Central memory CD8-positive, alpha-beta T cell (primary cell): ENCODE measurements around the gene EPHB2.
"Not testable (repeated sequence)": the region's sequence is repeated elsewhere in the genome, so short reads cannot be mapped to it uniquely, and the experiment has no call there.

ENCODE experiments used
- ATAC-seq: fragments of 150-1000 bp; cut with Tn5 transposase; replicated peaks from 2 replicates; pipeline ENCODE4 v1.10.0; 2022; ENCODE audit warnings: mild to moderate bottlenecking, moderate FRiP score, moderate number of reproducible peaks; ENCODE audit not compliant: poor library complexity, severe bottlenecking; ENCODE audit errors: extremely low read depth
- DNase-seq, 2 donors: peaks; one replicate each; pipeline ENCODE4 v3.0.0; 2021; ENCODE audit warnings: low spot score in 2 of 2
- H3K27ac Mint-ChIP-seq: one replicate; pipeline ENCODE4 v1.8.0; 2022; ENCODE audit warnings: low read depth, mild to moderate bottlenecking, moderate library complexity, mixed read lengths
- H3K27me3 Mint-ChIP-seq: one replicate; pipeline ENCODE4 v1.8.0; 2022; ENCODE audit warnings: mixed read lengths
- H3K36me3 Mint-ChIP-seq: one replicate; pipeline ENCODE4 v1.8.0; 2022; ENCODE audit warnings: mild to moderate bottlenecking, moderate library complexity, mixed read lengths; ENCODE audit not compliant: insufficient read depth
- H3K4me1 Mint-ChIP-seq: one replicate; pipeline ENCODE4 v1.8.0; 2022; ENCODE audit warnings: mixed read lengths
- H3K4me3 Mint-ChIP-seq: one replicate; pipeline ENCODE4 v1.8.0; 2022; ENCODE audit warnings: mild to moderate bottlenecking, moderate library complexity, mixed read lengths
- H3K9me3 Mint-ChIP-seq: one replicate; pipeline ENCODE4 v1.8.0; 2022; ENCODE audit warnings: mixed read lengths

Gene EPHB2

DNA sequence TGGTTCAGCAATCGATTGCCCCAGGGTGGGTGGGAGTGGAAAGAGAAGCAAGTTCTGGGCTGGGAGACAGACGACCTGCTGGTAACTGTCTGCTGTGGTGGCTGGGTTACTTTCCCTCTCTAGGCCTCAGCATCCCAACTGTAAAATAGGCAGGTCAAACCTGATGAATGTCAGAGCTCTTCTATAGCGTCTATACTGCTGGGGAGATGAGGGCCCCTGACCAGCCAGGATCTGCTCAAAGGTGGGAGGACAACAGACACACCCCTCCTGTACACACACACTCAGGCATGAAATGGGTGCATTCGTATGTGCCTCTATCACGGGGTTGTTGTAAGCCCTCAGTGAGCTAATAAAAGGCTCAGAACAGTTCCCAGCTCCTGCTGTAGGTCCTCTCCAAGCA lies 12.7 kb upstream of the EPHB2 start:
- ATAC-seq (no peak), DNase-seq (no peak)
- Mint-ChIP-seq H3K9me3 (no peaks in the 10 kb centered on the region), H3K27me3 (peaks cover 25% of the 10 kb centered on the region), H3K27ac (no peak overlapping the region), H3K4me3 (no peak overlapping the region), H3K4me1 (no peaks in the 10 kb centered on the region), H3K36me3 (no peaks in the 10 kb centered on the region)

GRCh38 chr1:22699681-22700520 lies 10.7 kb upstream of the EPHB2 start:
- no peaks in the 10 kb centered on the region for H3K36me3 Mint-ChIP-seq
- H3K9me3 Mint-ChIP-seq: no peaks in the 10 kb centered on the region
- peaks cover 25% of the 10 kb centered on the region for H3K27me3 Mint-ChIP-seq
- ATAC-seq: no peak
- no peak for DNase-seq
- H3K4me3 Mint-ChIP-seq: no peak overlapping the region
- no peak overlapping the region for H3K27ac Mint-ChIP-seq
- no peaks in the 10 kb centered on the region for H3K4me1 Mint-ChIP-seq

DNA sequence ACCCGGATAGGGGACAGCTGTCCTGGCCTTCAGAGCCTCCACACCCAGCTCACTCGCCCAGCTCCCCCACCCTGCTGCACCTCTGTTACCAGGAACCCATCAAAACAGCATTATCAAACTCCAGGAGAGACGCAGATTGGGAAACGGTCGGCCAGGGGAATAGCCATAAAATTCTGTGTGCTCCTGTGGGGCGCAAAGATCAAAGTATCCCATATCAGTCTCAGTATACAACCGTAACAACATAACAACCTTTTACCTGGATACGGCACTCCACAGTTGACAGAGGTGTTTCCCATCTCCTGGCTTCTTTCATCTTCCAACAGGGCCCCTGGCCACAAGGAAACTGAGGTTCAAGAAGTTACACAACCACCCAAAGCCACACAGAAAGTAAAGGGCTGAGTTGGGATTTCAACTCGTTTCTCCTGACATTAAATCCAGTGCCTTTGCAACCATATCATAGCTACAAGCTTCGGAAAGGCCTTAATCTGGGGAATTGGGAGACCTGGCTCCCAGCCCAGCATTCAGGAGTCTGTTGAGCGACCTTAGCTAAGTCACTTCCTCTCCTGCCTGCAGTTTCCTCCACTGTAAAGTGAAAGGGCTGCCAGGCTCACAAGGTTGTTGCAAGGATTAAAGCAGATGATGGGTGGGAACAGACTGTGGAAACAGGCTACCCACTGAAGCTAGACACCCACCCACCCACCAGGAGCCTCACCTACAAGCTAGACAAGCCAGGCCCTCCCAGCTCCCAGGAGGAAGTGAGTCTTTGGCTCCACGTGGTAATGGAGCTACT lies 8.1 kb upstream of the EPHB2 start:
- ATAC-seq (no peak), DNase-seq (no peak)

DNA sequence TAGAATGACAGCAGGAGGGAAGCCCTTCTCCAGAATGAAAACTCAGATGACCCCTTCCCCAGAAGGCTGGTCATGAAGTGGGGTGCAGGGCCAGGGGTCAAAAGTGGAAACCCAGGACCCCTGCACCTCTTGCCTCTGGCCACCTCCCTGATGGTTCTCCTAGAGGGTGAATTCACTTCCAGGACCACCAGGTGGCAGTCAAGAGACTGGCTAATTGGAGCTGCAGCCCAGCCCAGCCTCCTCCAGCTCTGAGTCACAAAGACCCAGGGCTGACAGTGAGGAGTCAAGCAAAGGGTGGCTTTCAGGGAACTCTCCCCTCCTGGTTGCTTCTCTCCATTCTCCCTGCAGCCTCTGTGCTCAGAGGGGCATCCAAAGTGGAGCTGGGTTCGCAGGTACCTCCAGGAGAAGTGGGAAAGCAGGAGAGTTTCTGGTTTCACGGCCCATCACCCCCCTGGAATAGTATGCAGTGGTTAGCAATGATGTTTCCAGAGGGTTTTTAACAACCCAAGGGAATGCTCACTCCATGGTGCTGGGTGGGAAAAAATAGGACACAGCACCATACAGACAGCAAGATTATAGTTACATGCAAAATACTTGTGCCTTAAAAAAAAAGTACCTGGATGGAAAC lies 6.1 kb upstream of the EPHB2 start:
- ATAC-seq (peak; percentile 64), DNase-seq (peak; percentile 39 to 43)
- H3K36me3 Mint-ChIP-seq: peaks cover 3% of the 10 kb centered on the region

More for the DNA sequence above, 8.1 kb upstream of the EPHB2 start:
- Mint-ChIP-seq H3K27ac (no peak overlapping the region), H3K4me1 (no peaks in the 10 kb centered on the region), H3K9me3 (no peaks in the 10 kb centered on the region), H3K4me3 (no peak overlapping the region), H3K27me3 (peaks cover 35% of the 10 kb centered on the region), H3K36me3 (no peaks in the 10 kb centered on the region)

DNA sequence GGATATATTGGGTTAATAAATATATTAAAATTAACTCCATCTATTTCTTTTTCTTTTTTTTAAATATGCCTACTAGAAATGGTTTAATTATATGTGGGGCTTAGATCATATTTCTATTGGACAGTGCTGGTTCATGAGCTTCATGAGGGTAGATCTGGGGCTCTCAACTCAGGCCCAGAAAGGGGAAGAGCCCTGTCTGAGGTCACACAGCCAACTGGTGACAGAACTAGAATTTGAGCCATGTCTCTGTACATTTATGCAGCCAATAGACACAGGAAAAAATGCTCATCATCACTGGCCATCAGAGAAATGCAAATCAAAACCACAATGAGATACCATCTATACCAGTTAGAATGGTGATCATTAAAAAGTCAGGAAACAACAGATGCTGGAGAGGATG lies 5.1 kb upstream of the EPHB2 start:
- peaks cover 3% of the 10 kb centered on the region for H3K36me3 Mint-ChIP-seq
- H3K9me3 Mint-ChIP-seq: no peaks in the 10 kb centered on the region
- no peaks in the 10 kb centered on the region for H3K4me1 Mint-ChIP-seq
- ATAC-seq (no peak), DNase-seq (no peak)
- H3K4me3 Mint-ChIP-seq: no peak overlapping the region
- no peak overlapping the region for H3K27ac Mint-ChIP-seq
- peaks cover 44% of the 10 kb centered on the region for H3K27me3 Mint-ChIP-seq

More for the DNA sequence above, 6.1 kb upstream of the EPHB2 start:
- H3K4me3 Mint-ChIP-seq: no peak overlapping the region
- no peaks in the 10 kb centered on the region for H3K9me3 Mint-ChIP-seq
- no peaks in the 10 kb centered on the region for H3K4me1 Mint-ChIP-seq
- no peak overlapping the region for H3K27ac Mint-ChIP-seq
- H3K27me3 Mint-ChIP-seq: peaks cover 47% of the 10 kb centered on the region

DNA sequence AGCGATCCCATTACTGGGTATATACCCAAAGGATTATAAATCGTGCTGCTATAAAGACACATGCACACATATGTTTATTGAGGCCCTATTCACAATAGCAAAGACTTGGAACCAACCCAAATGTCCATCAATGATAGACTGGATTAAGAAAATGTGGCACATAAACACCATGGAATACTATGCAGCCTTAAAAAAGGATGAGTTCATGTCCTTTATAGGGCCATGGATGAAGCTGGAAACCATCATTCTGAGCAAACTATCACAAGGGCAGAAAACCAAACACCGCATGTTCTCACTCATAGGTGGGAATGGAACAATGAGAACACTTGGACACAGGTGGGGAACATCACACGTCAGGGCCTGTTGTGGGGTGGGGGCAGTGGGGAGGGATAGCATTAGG lies 4.5 kb upstream of the EPHB2 start:
- not testable (repeated sequence) for H3K27ac Mint-ChIP-seq, H3K4me1 Mint-ChIP-seq, DNase-seq, ATAC-seq, H3K4me3 Mint-ChIP-seq, H3K9me3 Mint-ChIP-seq, H3K36me3 Mint-ChIP-seq
- peaks cover 44% of the 10 kb centered on the region for H3K27me3 Mint-ChIP-seq

DNA sequence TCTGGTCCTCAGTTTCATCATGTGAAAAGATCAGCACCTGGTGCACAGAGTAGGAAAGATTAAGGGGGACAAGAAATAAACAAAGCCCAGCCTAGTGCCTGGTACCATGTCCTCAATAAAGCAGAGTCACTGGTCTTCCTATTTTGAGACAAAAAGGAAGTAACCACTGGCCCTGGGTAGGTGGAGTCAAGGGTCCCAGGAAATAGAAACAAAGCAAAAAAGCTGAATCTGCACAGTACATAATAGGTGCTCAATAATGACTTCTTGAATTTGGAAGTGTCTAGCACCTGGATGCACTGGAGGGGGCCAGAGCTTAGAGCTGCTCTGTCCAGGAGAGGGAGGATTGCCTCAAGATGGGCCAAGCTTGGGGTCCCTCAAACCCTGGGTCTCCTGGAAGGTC lies 1.9 kb upstream of the EPHB2 start:
- Mint-ChIP-seq H3K27me3 (peaks cover 55% of the 10 kb centered on the region), H3K27ac (no peak overlapping the region), H3K9me3 (no peaks in the 10 kb centered on the region), H3K4me3 (peak overlapping the region; percentile 6), H3K36me3 (peaks cover 3% of the 10 kb centered on the region), H3K4me1 (peaks cover 10% of the 10 kb centered on the region)
- DNase-seq (no peak), ATAC-seq (no peak)

- Mint-ChIP-seq H3K27me3 (peaks cover 59% of the 10 kb centered on the region), H3K4me3 (peak overlapping the region; percentile 6), H3K9me3 (no peaks in the 10 kb centered on the region), H3K4me1 (peaks cover 10% of the 10 kb centered on the region), H3K36me3 (peaks cover 3% of the 10 kb centered on the region), H3K27ac (no peak overlapping the region)
- DNase-seq (no peak), ATAC-seq (no peak)
These were observed 1.4 kb upstream of the EPHB2 start for GRCh38 chr1:22709227-22709626.

DNA sequence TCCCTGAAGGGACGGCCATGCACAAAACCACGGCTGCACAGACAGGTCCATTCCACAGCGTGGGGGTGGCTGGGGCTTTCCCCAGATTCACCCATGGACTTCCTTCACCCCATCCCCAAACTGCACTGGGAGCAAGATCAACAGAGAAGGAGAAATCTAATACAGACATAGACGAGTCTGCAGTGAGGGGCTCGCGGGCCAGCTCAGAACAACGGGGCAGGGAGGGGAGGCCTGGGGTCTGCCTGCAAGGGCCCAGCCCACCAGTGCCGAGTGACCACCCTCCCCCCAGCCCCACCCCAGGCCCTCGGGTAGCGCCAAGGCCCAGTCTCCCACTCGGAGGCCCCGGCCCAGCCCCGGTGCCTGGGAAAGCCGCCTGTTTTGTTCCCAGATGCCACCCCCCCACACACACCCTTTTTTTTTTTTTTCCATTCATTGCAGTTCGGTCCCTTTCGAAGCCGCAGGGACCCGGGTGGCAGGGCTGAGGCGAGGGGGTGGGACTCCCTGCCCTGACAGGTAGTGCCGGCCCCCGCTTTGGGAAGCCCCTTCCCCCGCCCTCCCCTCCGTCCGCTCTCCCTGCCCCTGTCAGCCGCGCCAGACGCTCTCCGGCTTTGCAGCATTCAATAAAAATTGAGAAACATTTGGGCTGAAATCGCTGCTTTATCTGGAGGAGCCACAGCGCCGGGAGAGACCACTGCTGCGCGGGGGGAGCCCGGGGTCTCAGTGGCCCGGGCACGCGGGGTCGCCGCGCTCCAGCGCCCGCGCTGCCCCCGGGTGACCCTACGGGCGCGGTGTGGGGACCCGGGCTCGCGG lies 543 bp upstream of the EPHB2 start:
- Mint-ChIP-seq H3K4me3 (peak overlapping the region; percentile 69), H3K27ac (no peak overlapping the region), H3K27me3 (peaks cover 68% of the 10 kb centered on the region), H3K9me3 (no peaks in the 10 kb centered on the region), H3K36me3 (peaks cover 5% of the 10 kb centered on the region), H3K4me1 (peaks cover 10% of the 10 kb centered on the region)
- ATAC-seq: no peak
- DNase-seq: no peak

DNA sequence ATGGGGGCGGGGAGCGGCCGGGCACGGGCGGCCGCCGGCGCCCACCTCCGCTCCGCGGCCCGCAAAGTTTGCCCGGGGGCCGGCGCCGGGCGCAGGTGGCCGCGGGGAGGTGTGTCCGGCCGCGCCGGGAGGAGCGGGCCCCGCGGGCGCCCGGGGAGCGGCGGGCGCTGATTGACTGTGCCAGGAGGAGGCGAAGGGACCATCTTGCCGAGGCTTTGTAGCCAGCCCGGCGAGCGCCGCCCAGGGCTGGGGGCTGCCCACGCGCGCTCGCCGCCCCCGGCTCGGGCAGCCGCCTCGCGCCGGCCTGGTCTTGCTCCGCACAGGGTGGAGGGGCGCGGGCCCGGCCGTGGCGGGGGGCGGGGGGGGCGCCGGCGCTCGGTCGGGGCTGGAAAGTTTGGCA lies 432 bp downstream of the EPHB2 start:
- Mint-ChIP-seq H3K4me3 (no peak overlapping the region), H3K27me3 (peaks cover 78% of the 10 kb centered on the region), H3K4me1 (peaks cover 10% of the 10 kb centered on the region), H3K9me3 (no peaks in the 10 kb centered on the region), H3K36me3 (peaks cover 5% of the 10 kb centered on the region), H3K27ac (no peak overlapping the region)
- DNase-seq (no peak), ATAC-seq (no peak)

DNA sequence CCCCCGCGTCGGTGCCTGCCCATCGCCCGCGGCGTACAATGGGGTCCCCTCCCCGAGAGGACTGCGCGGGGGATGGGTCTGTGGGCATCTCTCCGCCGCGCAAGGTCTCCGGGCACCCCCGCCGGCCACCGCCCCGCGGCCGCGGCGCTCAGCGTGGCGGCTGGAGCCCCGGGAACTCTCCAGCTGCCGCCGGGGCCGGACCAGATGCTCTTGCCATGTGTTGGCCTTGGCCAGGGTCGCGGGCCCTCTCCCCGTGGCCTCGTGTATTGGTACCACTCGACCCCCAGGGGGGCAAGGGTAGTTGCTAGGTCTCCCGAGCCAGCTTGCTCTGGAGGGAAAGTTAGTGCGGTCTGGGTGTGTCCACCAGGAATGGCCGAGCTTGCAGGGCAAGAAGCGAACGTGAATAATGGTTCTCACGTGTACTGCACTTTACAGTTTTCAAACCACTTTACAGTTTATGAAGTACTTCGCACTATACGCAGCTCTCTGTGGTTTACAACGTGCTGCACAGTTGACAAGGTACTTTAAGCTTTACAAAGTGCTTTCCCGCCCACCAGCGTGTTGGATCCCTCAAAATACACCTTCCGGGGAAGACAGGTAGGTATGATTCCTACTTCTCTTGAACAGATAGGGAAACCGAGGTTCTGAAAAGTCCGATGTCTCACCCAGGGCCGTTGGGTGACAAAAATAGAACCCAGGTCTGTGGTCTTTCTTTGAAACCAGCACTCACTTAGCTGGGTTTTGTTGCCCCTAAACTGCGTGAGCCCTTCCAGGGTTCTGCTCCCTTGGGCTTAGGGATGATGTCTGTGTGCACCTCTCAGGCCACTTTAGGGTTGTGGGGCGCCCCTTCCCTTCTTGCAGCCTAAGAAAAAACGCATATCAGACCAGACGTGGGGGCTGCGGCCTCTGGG lies 1.2 kb downstream of the EPHB2 start:
- H3K27ac Mint-ChIP-seq: no peak overlapping the region
- H3K27me3 Mint-ChIP-seq: peaks cover 83% of the 10 kb centered on the region
- H3K36me3 Mint-ChIP-seq: peaks cover 5% of the 10 kb centered on the region
- peak overlapping the region; percentile 59 for H3K4me3 Mint-ChIP-seq
- no peak for ATAC-seq
- DNase-seq: no peak
- H3K9me3 Mint-ChIP-seq: no peaks in the 10 kb centered on the region
- H3K4me1 Mint-ChIP-seq: peaks cover 10% of the 10 kb centered on the region
